ENCODE results near the gene KDELR1. TPM values are rescaled to one million over a fixed set of nuclear protein-coding genes. Genes with fewer than 3 reads are reported as not detected.

Gene KDELR1
- total RNA-seq, 3 donors from 2014 or later: 66.2 to 85.0 (median 68.5) TPM

DNA sequence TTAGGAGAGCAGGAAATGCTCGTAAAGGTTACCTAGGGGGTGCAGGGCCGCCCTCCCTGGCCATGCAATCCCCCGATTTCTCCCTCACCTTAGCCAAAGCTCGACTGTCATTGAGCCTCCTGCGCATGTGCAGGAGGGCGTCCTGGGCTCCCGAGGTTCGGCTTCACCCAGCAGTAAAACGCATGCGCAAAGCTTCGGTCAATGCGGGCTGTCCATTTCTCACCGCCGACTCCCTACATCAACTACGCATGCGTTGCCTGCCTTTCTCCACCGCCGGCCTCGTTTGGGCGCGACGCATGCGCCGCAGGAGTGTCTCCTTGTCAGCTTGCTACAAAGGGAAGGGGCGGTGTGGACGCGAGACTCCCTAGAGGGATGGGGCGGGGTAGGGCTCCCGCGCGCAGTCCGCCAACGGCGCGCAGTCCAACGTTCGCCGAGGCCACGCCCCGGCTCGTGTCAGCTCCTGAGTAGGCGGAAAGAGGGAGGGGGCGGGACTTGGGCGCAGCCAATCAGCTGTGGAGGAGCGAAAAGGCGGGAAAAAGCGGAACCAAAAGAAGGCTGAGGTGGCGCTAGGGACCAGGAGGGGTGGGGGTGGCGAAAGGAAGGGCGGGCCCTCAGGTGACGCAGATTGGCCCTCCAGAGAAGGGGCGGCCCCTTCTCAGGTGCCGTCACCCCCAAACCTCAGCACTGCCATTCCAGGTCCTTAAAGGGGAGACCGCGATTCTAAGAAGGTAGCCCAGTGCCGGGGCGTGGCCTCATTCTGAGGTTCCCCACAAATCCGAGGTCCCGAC, 27.3 kb downstream of the KDELR1 start, which contains the start of the genes SYNGR4 and TMEM143:
TSS of gene SYNGR4 (plus strand) at position 558 of the 788 bp plus-strand sequence. CDS start 1,476 bp downstream, outside the sequence.
TSS of gene TMEM143 (minus strand) at position 131 of the 788 bp plus-strand sequence. CDS start at position 111, 20 bp downstream.
- peak within 1 kb of the TSS; percentile 95 for H3K27ac ChIP-seq
- peak; percentile 98 to 99 for DNase-seq (ENCODE audit: low spot score in 2 of 2)
- intact Hi-C loops (cut with DNase I; ENCODE audit: low total_unique reads): no loop called here

GRCh38 chr19:48363500-48363809, 27.9 kb downstream of the KDELR1 start:
- Histone ChIP-seq H3K4me1 (no peaks in the 10 kb centered on the region), H3K27ac (peak overlapping the region; percentile 95), H3K36me3 (no peaks in the 10 kb centered on the region), H3K4me3 (peak overlapping the region; percentile 66 to 73 (median 70)), H3K9me3 (no peaks in the 10 kb centered on the region), H3K27me3 (no peaks in the 10 kb centered on the region)
- intact Hi-C loops (cut with DNase I; ENCODE audit: low total_unique reads): no loop called here
- TF ChIP-seq, protein P1, sequence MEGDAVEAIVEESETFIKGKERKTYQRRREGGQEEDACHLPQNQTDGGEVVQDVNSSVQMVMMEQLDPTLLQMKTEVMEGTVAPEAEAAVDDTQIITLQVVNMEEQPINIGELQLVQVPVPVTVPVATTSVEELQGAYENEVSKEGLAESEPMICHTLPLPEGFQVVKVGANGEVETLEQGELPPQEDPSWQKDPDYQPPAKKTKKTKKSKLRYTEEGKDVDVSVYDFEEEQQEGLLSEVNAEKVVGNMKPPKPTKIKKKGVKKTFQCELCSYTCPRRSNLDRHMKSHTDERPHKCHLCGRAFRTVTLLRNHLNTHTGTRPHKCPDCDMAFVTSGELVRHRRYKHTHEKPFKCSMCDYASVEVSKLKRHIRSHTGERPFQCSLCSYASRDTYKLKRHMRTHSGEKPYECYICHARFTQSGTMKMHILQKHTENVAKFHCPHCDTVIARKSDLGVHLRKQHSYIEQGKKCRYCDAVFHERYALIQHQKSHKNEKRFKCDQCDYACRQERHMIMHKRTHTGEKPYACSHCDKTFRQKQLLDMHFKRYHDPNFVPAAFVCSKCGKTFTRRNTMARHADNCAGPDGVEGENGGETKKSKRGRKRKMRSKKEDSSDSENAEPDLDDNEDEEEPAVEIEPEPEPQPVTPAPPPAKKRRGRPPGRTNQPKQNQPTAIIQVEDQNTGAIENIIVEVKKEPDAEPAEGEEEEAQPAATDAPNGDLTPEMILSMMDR (IDR thresholded peaks at IDR 0.05): no peak
- TF ChIP-seq POLR2AphosphoS5 (IDR thresholded peaks at IDR 0.05) (no peak), POLR2A (IDR thresholded peaks at IDR 0.05) (no peak)
- no peak for DNase-seq (ENCODE audit: low spot score in 2 of 2)

More for the DNA sequence above, 27.3 kb downstream of the KDELR1 start, which contains the start of the genes SYNGR4 and TMEM143:
- H3K4me3 ChIP-seq: peak within 1 kb of the TSS; percentile 66 to 73 (median 70)
- H3K4me1 ChIP-seq: no peaks in the 10 kb centered on the region
- TF ChIP-seq POLR2AphosphoS5 (IDR thresholded peaks at IDR 0.05): peak; percentile 34 to 61 (median 52)
- TF ChIP-seq, protein P1 (IDR thresholded peaks at IDR 0.05): no peak
- H3K27me3 ChIP-seq: no peaks in the 10 kb centered on the region
- no peaks in the 10 kb centered on the region for H3K9me3 ChIP-seq
- no peaks in the 10 kb centered on the region for H3K36me3 ChIP-seq

- peak; percentile 44 to 57 (median 50) for TF ChIP-seq POLR2AphosphoS5 (IDR thresholded peaks at IDR 0.05)
- no peak for TF ChIP-seq POLR2A (IDR thresholded peaks at IDR 0.05)
- Histone ChIP-seq H3K4me3 (peak overlapping the region; percentile 66 to 73 (median 70)), H3K36me3 (no peaks in the 10 kb centered on the region), H3K4me1 (no peaks in the 10 kb centered on the region), H3K9me3 (no peaks in the 10 kb centered on the region), H3K27me3 (no peaks in the 10 kb centered on the region), H3K27ac (peak overlapping the region; percentile 95)
- intact Hi-C loops (cut with DNase I; ENCODE audit: low total_unique reads): no loop called here
- peak; percentile 93 to 97 for DNase-seq (ENCODE audit: low spot score in 2 of 2)
These were observed 28.4 kb downstream of the KDELR1 start for GRCh38 chr19:48362716-48363499.

- no peak for DNase-seq (ENCODE audit: low spot score in 2 of 2)
- intact Hi-C loops (cut with DNase I; ENCODE audit: low total_unique reads): no loop called here
These were observed 29.4 kb downstream of the KDELR1 start for GRCh38 chr19:48361912-48362311.

GRCh38 chr19:48359123-48359522, 32.2 kb downstream of the KDELR1 start:
- no peaks in the 10 kb centered on the region for H3K9me3 ChIP-seq
- H3K36me3 ChIP-seq: no peaks in the 10 kb centered on the region
- no peak overlapping the region for H3K27ac ChIP-seq
- H3K4me1 ChIP-seq: no peaks in the 10 kb centered on the region
- no peak for DNase-seq (ENCODE audit: low spot score in 2 of 2)
- no peak overlapping the region for H3K4me3 ChIP-seq
- intact Hi-C loops (cut with DNase I; ENCODE audit: low total_unique reads): no loop called here
- no peaks in the 10 kb centered on the region for H3K27me3 ChIP-seq
- no peak for TF ChIP-seq POLR2AphosphoS5 (IDR thresholded peaks at IDR 0.05)
- TF ChIP-seq, protein P1 (IDR thresholded peaks at IDR 0.05): no peak
- no peak for TF ChIP-seq POLR2A (IDR thresholded peaks at IDR 0.05)

More at GRCh38 chr19:48361912-48362311, 29.4 kb downstream of the KDELR1 start:
- TF ChIP-seq, protein P1 (IDR thresholded peaks at IDR 0.05): no peak
- no peak for TF ChIP-seq POLR2A (IDR thresholded peaks at IDR 0.05)
- TF ChIP-seq POLR2AphosphoS5 (IDR thresholded peaks at IDR 0.05): no peak
- Histone ChIP-seq H3K4me1 (no peaks in the 10 kb centered on the region), H3K27me3 (no peaks in the 10 kb centered on the region), H3K27ac (no peak overlapping the region), H3K9me3 (no peaks in the 10 kb centered on the region), H3K4me3 (no peak overlapping the region), H3K36me3 (no peaks in the 10 kb centered on the region)

Data from breast epithelium (tissue), 4 donors.